Upper lobe of left lung (tissue), 6 donors: ENCODE measurements around the gene ADAM12. TPM values are rescaled to one million over a fixed set of nuclear protein-coding genes. Genes with fewer than 3 reads are reported as not detected.

Source experiments
- ATAC-seq, 2 donors: fragments of 200-7000 bp; cut with Tn5 transposase; one replicate each; pipeline ENCODE4 v1.9.1; 2022; ENCODE audit warnings: mild to moderate bottlenecking in 2 of 2, moderate library complexity in 2 of 2; ENCODE audit not compliant: low FRiP score in 2 of 2
- DNase-seq, 2 donors: peaks; one replicate each; pipeline ENCODE4 v3.0.0-alpha.2; 2019 to 2020
- H3K27ac ChIP-seq, 4 donors: fragments of 200-600 bp; sonication (generic); one replicate each; pipeline ENCODE4 v1.5.1; 2016 to 2019
- H3K27me3 ChIP-seq, 4 donors: fragments of 200-600 bp; sonication (generic); one replicate each; pipeline ENCODE4 v1.5.1; 2017 to 2019
- H3K36me3 ChIP-seq, 4 donors: fragments of 200-600 bp; sonication (generic); one replicate each; pipeline ENCODE4 v1.5.1; 2016 to 2019
- H3K4me1 ChIP-seq, 4 donors: fragments of 200-600 bp; sonication (generic); one replicate each; pipeline ENCODE4 v1.5.1; 2018 to 2019
- H3K4me3 ChIP-seq, 4 donors: fragments of 200-600 bp; sonication (generic); one replicate each; pipeline ENCODE4 v1.5.1; 2017 to 2019; ENCODE audit warnings: mild to moderate bottlenecking in 2 of 4, moderate library complexity in 1 of 4
- H3K9me3 ChIP-seq, 4 donors: fragments of 200-600 bp; sonication (generic); one replicate each; pipeline ENCODE4 v1.5.1; 2018 to 2019
- CTCF ChIP-seq, 6 experiments: fragments of 450-650 bp in 4 of 6; fragments of 200-600 bp in 2 of 6; sonication (generic) in 2 of 6; IDR thresholded peaks; one replicate each; pipeline ENCODE4 v1.5.1; 2016 to 2019; ENCODE audit warnings: antibody characterized with exemption in 6 of 6
- EP300 ChIP-seq, 4 donors: sonication (generic); formaldehyde crosslinking; IDR thresholded peaks; one replicate each; pipeline ENCODE4 v1.5.1; 2017; ENCODE audit warnings: antibody characterized with exemption in 4 of 4, control low read depth in 2 of 4
- POLR2A ChIP-seq, 4 donors: fragments of 450-650 bp; IDR thresholded peaks; one replicate each; pipeline ENCODE4 v1.5.1; 2016 to 2017; ENCODE audit warnings: antibody characterized with exemption in 4 of 4, mild to moderate bottlenecking in 2 of 4
- POLR2AphosphoS5 ChIP-seq, 2 donors: sonication (generic); formaldehyde crosslinking; IDR thresholded peaks; one replicate each; pipeline ENCODE4 v1.5.1; 2017; ENCODE audit warnings: antibody characterized with exemption in 2 of 2
- WGBS, 2 donors: methylation state at CpG; one replicate each; pipeline ENCODE4 v1.1.5; 2017 to 2018; 5-methylcytosine and 5-hydroxymethylcytosine counted together
- total RNA-seq, 6 donors: library from RNA; depleted of rRNA in 4 of 6; stranded (reverse); fragments of >200 nt in 4 of 6; gene quantifications; one replicate each; pipeline versions ENCODE4 v1.1.0 to v1.2.1, GENCODE V29; 2016 to 2021
- donor health status: DM: no; HTN: no; CAD: no; lungs with moderate emphysema.
- donor health status: DM: no; HTN: yes; CAD: no; lungs with severe emphysema.

ADAM12 gene
- total RNA-seq, 6 donors from 2014 or later, result 0.44 to 3.7 (median 0.82) TPM

- Histone ChIP-seq H3K27me3 (no peaks in the 10 kb centered on the region), H3K4me3 (no peak overlapping the region), H3K27ac (no peak overlapping the region), H3K9me3 (no peaks in the 10 kb centered on the region), H3K36me3 (no peaks in the 10 kb centered on the region), H3K4me1 (peaks cover 0 to 8% (median 2%) of the 10 kb centered on the region in 4 donors)
- WGBS, 2 donors, result 63 to 70% methylated on average over 13 of the region's 13 CpGs
- ATAC-seq (peak; percentile 46 to 54), DNase-seq (no peak)
- TF ChIP-seq EP300 (IDR thresholded peaks at IDR 0.05) (no peak), POLR2A (IDR thresholded peaks at IDR 0.05) (no peak), POLR2AphosphoS5 (IDR thresholded peaks at IDR 0.05) (no peak), CTCF (IDR thresholded peaks at IDR 0.05) (no peak)
Measured at GRCh38 chr10:126242397-126243260, 145.6 kb downstream of the ADAM12 start.

- Histone ChIP-seq H3K27me3 (no peaks in the 10 kb centered on the region), H3K27ac (no peak overlapping the region), H3K9me3 (no peaks in the 10 kb centered on the region), H3K4me3 (no peak overlapping the region), H3K4me1 (peaks cover 0 to 8% (median 2%) of the 10 kb centered on the region in 4 donors), H3K36me3 (no peaks in the 10 kb centered on the region)
- TF ChIP-seq CTCF (IDR thresholded peaks at IDR 0.05) (no peak), POLR2AphosphoS5 (IDR thresholded peaks at IDR 0.05) (no peak), EP300 (IDR thresholded peaks at IDR 0.05) (no peak), POLR2A (IDR thresholded peaks at IDR 0.05) (no peak)
- 54 to 57% methylated on average over 7 to 8 of the region's 8 CpGs for WGBS, 2 donors
- DNase-seq (peak in 1 of 2 donors; percentile 28), ATAC-seq (peak in 1 of 2 donors; percentile 52)
Measured at GRCh38 chr10:126240483-126240882, 147.8 kb downstream of the ADAM12 start.

- Histone ChIP-seq H3K36me3 (no peaks in the 10 kb centered on the region), H3K4me1 (peaks cover 0 to 8% (median 2%) of the 10 kb centered on the region in 4 donors), H3K27me3 (no peaks in the 10 kb centered on the region), H3K4me3 (no peak overlapping the region), H3K9me3 (no peaks in the 10 kb centered on the region), H3K27ac (no peak overlapping the region)
- TF ChIP-seq POLR2A (IDR thresholded peaks at IDR 0.05) (no peak), POLR2AphosphoS5 (IDR thresholded peaks at IDR 0.05) (no peak), EP300 (IDR thresholded peaks at IDR 0.05) (no peak), CTCF (IDR thresholded peaks at IDR 0.05) (no peak)
- no peak for ATAC-seq
- WGBS, 2 donors, result 90 to 98% methylated on average over 6 to 8 of the region's 8 CpGs
- DNase-seq, result no peak
Measured at GRCh38 chr10:126239844-126240243, 148.4 kb downstream of the ADAM12 start.

- Histone ChIP-seq H3K9me3 (no peaks in the 10 kb centered on the region), H3K4me1 (peaks cover 0 to 8% (median 0%) of the 10 kb centered on the region in 4 donors), H3K4me3 (no peak overlapping the region), H3K36me3 (no peaks in the 10 kb centered on the region), H3K27ac (no peak overlapping the region), H3K27me3 (no peaks in the 10 kb centered on the region)
- ATAC-seq, result no peak
- WGBS, 2 donors, result 85 to 89% methylated on average over 12 of the region's 12 CpGs
- no peak for DNase-seq
- TF ChIP-seq POLR2AphosphoS5 (IDR thresholded peaks at IDR 0.05) (no peak), CTCF (IDR thresholded peaks at IDR 0.05) (no peak), POLR2A (IDR thresholded peaks at IDR 0.05) (no peak), EP300 (IDR thresholded peaks at IDR 0.05) (no peak)
Measured at GRCh38 chr10:126235979-126236851, 152.1 kb downstream of the ADAM12 start.
